ENCODE results near the gene ADTRP.
"Not testable (repeated sequence)": the region's sequence is repeated elsewhere in the genome, so short reads cannot be mapped to it uniquely, and the experiment has no call there.

The ADTRP gene

GRCh38 chr6:11805259-11806053 lies 26.9 kb upstream of the ADTRP start:
- no peak for DNase-seq
- in situ Hi-C loops (cut with HindIII; ENCODE audit: low pct_ligation_motif_present, low pct_unique_long_range_greater_than_20kb, low sequenced_read_pairs): no loop called here

GRCh38 chr6:11804701-11805100 lies 26.1 kb upstream of the ADTRP start:
- DNase-seq: no peak

GRCh38 chr6:11804135-11804534 lies 25.5 kb upstream of the ADTRP start:
- in situ Hi-C loops (cut with HindIII; ENCODE audit: low pct_ligation_motif_present, low pct_unique_long_range_greater_than_20kb, low sequenced_read_pairs): no loop called here
- no peak for DNase-seq

More at GRCh38 chr6:11804701-11805100, 26.1 kb upstream of the ADTRP start:
- in situ Hi-C loops (cut with HindIII; ENCODE audit: low pct_ligation_motif_present, low pct_unique_long_range_greater_than_20kb, low sequenced_read_pairs): no loop called here

- in situ Hi-C loops (cut with HindIII; ENCODE audit: low pct_ligation_motif_present, low pct_unique_long_range_greater_than_20kb, low sequenced_read_pairs): no loop called here
- no peak for DNase-seq
These were observed 25.0 kb upstream of the ADTRP start for GRCh38 chr6:11803591-11803971.

GRCh38 chr6:11802886-11803590 lies 24.4 kb upstream of the ADTRP start:
- in situ Hi-C loops (cut with HindIII; ENCODE audit: low pct_ligation_motif_present, low pct_unique_long_range_greater_than_20kb, low sequenced_read_pairs): no loop called here
- DNase-seq: no peak

- DNase-seq; in situ Hi-C loops (cut with HindIII; ENCODE audit: low pct_ligation_motif_present, low pct_unique_long_range_greater_than_20kb, low sequenced_read_pairs): not testable (repeated sequence)
These were observed 21.9 kb upstream of the ADTRP start for GRCh38 chr6:11800531-11800930.

- no peak for DNase-seq
- in situ Hi-C loops (cut with HindIII; ENCODE audit: low pct_ligation_motif_present, low pct_unique_long_range_greater_than_20kb, low sequenced_read_pairs): no loop called here
These were observed 19.9 kb upstream of the ADTRP start for GRCh38 chr6:11798538-11798937.

GRCh38 chr6:11798096-11798495 lies 19.5 kb upstream of the ADTRP start:
- in situ Hi-C loops (cut with HindIII; ENCODE audit: low pct_ligation_motif_present, low pct_unique_long_range_greater_than_20kb, low sequenced_read_pairs): no loop called here
- no peak for DNase-seq

GRCh38 chr6:11796829-11797228 lies 18.2 kb upstream of the ADTRP start:
- in situ Hi-C loops (cut with HindIII; ENCODE audit: low pct_ligation_motif_present, low pct_unique_long_range_greater_than_20kb, low sequenced_read_pairs): no loop called here

GRCh38 chr6:11795403-11795802 lies 16.8 kb upstream of the ADTRP start:
- DNase-seq: no peak
- in situ Hi-C loops (cut with HindIII; ENCODE audit: low pct_ligation_motif_present, low pct_unique_long_range_greater_than_20kb, low sequenced_read_pairs): no loop called here

More at GRCh38 chr6:11796829-11797228, 18.2 kb upstream of the ADTRP start:
- no peak for DNase-seq

- in situ Hi-C loops (cut with HindIII; ENCODE audit: low pct_ligation_motif_present, low pct_unique_long_range_greater_than_20kb, low sequenced_read_pairs): no loop called here
- no peak for DNase-seq
These were observed 14.7 kb upstream of the ADTRP start for GRCh38 chr6:11793277-11793676.

GRCh38 chr6:11791354-11792107 lies 12.9 kb upstream of the ADTRP start:
- in situ Hi-C loops (cut with HindIII; ENCODE audit: low pct_ligation_motif_present, low pct_unique_long_range_greater_than_20kb, low sequenced_read_pairs): no loop called here
- DNase-seq: no peak

GRCh38 chr6:11789744-11790143 lies 11.1 kb upstream of the ADTRP start:
- DNase-seq: no peak
- in situ Hi-C loops (cut with HindIII; ENCODE audit: low pct_ligation_motif_present, low pct_unique_long_range_greater_than_20kb, low sequenced_read_pairs): no loop called here

GRCh38 chr6:11788043-11788442 lies 9.4 kb upstream of the ADTRP start:
- in situ Hi-C loops (cut with HindIII; ENCODE audit: low pct_ligation_motif_present, low pct_unique_long_range_greater_than_20kb, low sequenced_read_pairs): no loop called here
- no peak for DNase-seq

- in situ Hi-C loops (cut with HindIII; ENCODE audit: low pct_ligation_motif_present, low pct_unique_long_range_greater_than_20kb, low sequenced_read_pairs): no loop called here
- DNase-seq: no peak
These were observed 7.4 kb upstream of the ADTRP start for GRCh38 chr6:11785774-11786579.

- DNase-seq: no peak
- in situ Hi-C loops (cut with HindIII; ENCODE audit: low pct_ligation_motif_present, low pct_unique_long_range_greater_than_20kb, low sequenced_read_pairs): no loop called here
These were observed 6.8 kb upstream of the ADTRP start for GRCh38 chr6:11785415-11785773.

GRCh38 chr6:11784341-11784740 lies 5.7 kb upstream of the ADTRP start:
- in situ Hi-C loops (cut with HindIII; ENCODE audit: low pct_ligation_motif_present, low pct_unique_long_range_greater_than_20kb, low sequenced_read_pairs): no loop called here
- DNase-seq: no peak

- in situ Hi-C loops (cut with HindIII; ENCODE audit: low pct_ligation_motif_present, low pct_unique_long_range_greater_than_20kb, low sequenced_read_pairs): no loop called here
These were observed 5.0 kb upstream of the ADTRP start for GRCh38 chr6:11783524-11784064.

More at GRCh38 chr6:11783524-11784064, 5.0 kb upstream of the ADTRP start:
- no peak for DNase-seq
